Thoracic aorta (tissue), 2 donors: ENCODE measurements around the gene MDFI. TPM values are rescaled to one million over a fixed set of nuclear protein-coding genes. Genes with fewer than 3 reads are reported as not detected.

Experiments used
- ATAC-seq: fragments of 150-250 bp; one replicate; pipeline ENCODE4 v1.8.0; 2017; ENCODE audit warnings: low read depth; ENCODE audit not compliant: insufficient number of reproducible peaks, low FRiP score
- DNase-seq: peaks from one replicate; pipeline ENCODE4 v3.0.0-alpha.2; 2020; ENCODE audit warnings: low spot score
- H3K27ac ChIP-seq, 2 donors: fragments of 200-600 bp; sonication (generic); 1 replicate in 1 of 2; 2 replicates in 1 of 2; pipeline ENCODE4 v1.5.1; 2016; ENCODE audit warnings: mild to moderate bottlenecking in 2 of 2, moderate library complexity in 2 of 2
- H3K27me3 ChIP-seq: fragments of 200-600 bp; sonication (generic); replicated peaks from 2 replicates; pipeline ENCODE4 v1.6.0; 2016; ENCODE audit warnings: mild to moderate bottlenecking; ENCODE audit not compliant: insufficient read depth
- H3K36me3 ChIP-seq: fragments of 200-600 bp; sonication (generic); one replicate; pipeline ENCODE4 v1.5.1; 2016
- H3K4me1 ChIP-seq, 2 donors: fragments of 200-600 bp; sonication (generic); 1 replicate in 1 of 2; 2 replicates in 1 of 2; pipeline versions ENCODE4 v1.5.1 to v1.6.0; 2016; ENCODE audit warnings: low read depth in 2 of 2, mild to moderate bottlenecking in 1 of 2; ENCODE audit not compliant: control insufficient read depth in 1 of 2
- H3K4me3 ChIP-seq: fragments of 200-600 bp; sonication (generic); 2 replicates; pipeline ENCODE4 v1.5.1; 2016; ENCODE audit warnings: mild to moderate bottlenecking
- H3K9me3 ChIP-seq: fragments of 200-600 bp; sonication (generic); 2 replicates; pipeline ENCODE4 v1.5.1; 2016
- total RNA-seq, 2 donors: library from RNA; depleted of rRNA; stranded (reverse); fragments of >200 nt; gene quantifications; one replicate each; pipeline versions ENCODE4 v1.1.0 to v1.2.3, GENCODE V29; 2016
- TF ChIP-seq, protein P1 (sequence below): fragments of 200-600 bp; sonication (generic); IDR thresholded peaks from one replicate; pipeline ENCODE4 v1.5.1; 2019; ENCODE audit warnings: antibody characterized with exemption

The MDFI gene
- total RNA-seq, 2 donors from 2014 or later: 5.1 to 10.3 TPM

DNA sequence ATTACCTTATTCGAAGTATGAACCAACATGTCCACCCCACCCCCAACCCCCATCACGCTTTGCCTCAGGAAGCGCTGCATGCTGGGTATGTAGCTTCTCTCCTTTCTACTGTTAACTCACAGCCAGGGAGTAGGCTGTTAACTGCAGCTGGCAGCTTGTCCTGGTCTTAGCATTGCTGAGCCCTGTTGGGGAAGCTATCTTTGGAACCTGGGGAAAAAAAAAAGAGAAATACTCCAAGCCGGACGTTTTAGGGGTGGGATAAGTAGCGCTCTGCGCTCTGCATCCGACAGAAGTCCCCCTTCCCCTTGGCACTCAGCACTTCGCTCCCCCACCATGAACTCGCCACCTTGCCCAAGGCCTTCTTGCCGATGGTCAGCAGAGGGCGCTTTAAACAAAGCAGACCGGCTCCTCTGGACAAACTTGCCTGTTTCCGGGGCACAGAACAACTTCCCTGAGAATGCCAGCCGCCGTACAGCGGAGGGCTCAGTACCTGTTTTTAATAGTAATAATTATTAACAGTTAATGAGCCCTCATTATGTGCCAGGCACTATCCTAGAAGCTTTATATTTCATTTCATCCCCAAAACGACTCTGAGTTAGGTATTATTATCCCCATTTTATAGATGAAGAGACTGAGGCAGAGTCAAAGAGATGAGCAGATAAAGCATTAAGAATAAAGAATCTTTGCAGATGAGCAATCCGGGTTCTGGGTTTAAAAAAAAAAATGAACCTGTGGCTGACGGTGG lies 35.2 kb upstream of the MDFI start:
- ATAC-seq: peak; percentile 68
- Histone ChIP-seq H3K4me1 (peaks cover 0 to 8% of the 10 kb centered on the region in 2 donors), H3K4me3 (peak overlapping the region; percentile 6), H3K36me3 (peaks cover 10% of the 10 kb centered on the region), H3K9me3 (no peaks in the 10 kb centered on the region), H3K27ac (no peak overlapping the region), H3K27me3 (no peaks in the 10 kb centered on the region)
- DNase-seq: peak; percentile 35
- TF ChIP-seq, protein P1, sequence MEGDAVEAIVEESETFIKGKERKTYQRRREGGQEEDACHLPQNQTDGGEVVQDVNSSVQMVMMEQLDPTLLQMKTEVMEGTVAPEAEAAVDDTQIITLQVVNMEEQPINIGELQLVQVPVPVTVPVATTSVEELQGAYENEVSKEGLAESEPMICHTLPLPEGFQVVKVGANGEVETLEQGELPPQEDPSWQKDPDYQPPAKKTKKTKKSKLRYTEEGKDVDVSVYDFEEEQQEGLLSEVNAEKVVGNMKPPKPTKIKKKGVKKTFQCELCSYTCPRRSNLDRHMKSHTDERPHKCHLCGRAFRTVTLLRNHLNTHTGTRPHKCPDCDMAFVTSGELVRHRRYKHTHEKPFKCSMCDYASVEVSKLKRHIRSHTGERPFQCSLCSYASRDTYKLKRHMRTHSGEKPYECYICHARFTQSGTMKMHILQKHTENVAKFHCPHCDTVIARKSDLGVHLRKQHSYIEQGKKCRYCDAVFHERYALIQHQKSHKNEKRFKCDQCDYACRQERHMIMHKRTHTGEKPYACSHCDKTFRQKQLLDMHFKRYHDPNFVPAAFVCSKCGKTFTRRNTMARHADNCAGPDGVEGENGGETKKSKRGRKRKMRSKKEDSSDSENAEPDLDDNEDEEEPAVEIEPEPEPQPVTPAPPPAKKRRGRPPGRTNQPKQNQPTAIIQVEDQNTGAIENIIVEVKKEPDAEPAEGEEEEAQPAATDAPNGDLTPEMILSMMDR: peak; percentile 81

DNA sequence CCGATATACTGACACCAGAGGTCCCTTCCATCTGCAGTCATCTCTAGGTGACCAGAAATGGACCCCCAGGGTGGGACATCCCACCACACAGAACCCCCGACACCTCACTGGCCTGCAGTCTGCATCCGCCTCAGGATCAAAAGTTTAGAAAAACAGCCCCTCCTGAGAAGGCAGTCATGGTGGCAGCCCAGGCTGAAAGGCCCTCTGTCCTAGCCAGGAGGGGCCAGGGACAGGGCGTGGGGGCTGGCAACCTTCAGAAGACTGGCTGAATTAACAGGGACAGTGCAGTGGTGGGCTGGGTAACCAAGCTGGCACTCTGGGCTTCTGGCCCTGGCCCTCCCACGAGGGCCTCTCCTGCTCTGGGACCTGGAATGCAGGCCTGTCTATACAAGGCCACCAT lies 34.3 kb upstream of the MDFI start:
- peaks cover 2% of the 10 kb centered on the region for H3K36me3 ChIP-seq
- ATAC-seq (no peak), DNase-seq (no peak)
- H3K27me3 ChIP-seq: no peaks in the 10 kb centered on the region
- no peak overlapping the region for H3K4me3 ChIP-seq
- peaks cover 0 to 8% of the 10 kb centered on the region in 2 donors for H3K4me1 ChIP-seq
- H3K9me3 ChIP-seq: no peaks in the 10 kb centered on the region
- TF ChIP-seq, protein P1: no peak
- H3K27ac ChIP-seq: no peak overlapping the region

DNA sequence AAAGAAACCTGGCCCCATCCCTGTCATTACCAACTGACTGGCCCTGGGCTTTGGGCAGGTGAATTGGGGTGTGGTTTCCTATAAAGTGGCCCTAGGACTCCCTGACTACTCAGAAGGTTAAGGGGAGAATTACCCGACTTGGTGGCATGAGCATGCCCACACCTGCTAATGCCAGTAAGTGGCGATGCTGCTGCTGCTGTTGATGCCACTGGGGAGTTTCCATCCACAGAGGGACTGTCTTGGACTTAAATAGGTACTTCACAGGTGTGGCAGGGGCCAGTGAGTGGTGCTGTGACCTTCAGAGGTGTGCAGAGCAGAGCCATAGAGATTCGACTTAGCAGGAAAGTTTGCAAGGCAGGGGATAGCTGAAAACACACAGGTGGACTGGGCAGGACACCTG lies 32.6 kb upstream of the MDFI start:
- DNase-seq: no peak
- TF ChIP-seq, protein P1: no peak
- Histone ChIP-seq H3K4me3 (no peak overlapping the region), H3K4me1 (peaks cover 0 to 8% of the 10 kb centered on the region in 2 donors), H3K27me3 (no peaks in the 10 kb centered on the region), H3K27ac (no peak overlapping the region), H3K9me3 (no peaks in the 10 kb centered on the region), H3K36me3 (no peaks in the 10 kb centered on the region)
- no peak for ATAC-seq

DNA sequence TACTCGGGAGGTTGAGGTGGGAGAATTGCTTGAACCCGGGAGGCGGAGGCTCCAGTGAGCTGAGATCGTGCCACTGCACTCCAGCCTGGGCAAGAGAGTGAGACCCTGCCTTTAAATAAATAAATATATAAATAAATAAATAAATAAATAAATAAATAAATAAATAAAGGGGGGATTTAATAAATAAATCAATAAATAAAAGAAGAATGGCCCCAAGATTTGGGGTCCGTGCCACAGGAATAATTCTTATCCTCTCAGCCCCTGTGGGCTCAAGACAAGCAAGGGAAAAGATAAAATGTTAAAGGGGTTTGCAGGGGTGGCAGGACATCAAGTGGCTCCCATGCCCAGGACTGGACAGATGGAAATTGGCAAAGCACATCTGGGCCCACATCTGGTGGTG lies 31.2 kb upstream of the MDFI start:
- TF ChIP-seq, protein P1: no peak
- H3K27ac ChIP-seq: no peak overlapping the region
- H3K36me3 ChIP-seq: no peaks in the 10 kb centered on the region
- H3K4me3 ChIP-seq: no peak overlapping the region
- ATAC-seq: no peak
- no peaks in the 10 kb centered on the region for H3K9me3 ChIP-seq
- H3K4me1 ChIP-seq: peaks cover 0 to 8% of the 10 kb centered on the region in 2 donors
- DNase-seq: no peak
- H3K27me3 ChIP-seq: no peaks in the 10 kb centered on the region

DNA sequence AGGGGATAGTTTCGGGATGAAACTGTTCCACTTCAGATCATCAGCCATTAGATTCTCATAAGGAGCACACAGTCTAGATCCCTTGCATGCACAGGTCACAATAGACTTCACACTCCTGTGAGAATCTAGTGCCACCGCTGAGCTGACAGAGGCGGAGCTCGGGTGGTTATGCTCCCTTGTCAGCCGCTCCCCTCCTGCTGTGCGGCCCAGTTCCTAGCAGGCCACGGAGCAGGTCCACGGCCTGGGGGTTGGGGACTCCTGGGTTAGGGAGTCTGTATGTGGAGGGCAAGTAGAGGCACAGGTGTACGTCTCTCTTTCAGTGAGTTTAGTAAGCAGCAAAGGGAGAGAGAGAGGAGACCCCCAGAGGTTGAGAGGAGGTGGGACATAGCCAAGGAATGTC lies 30.5 kb upstream of the MDFI start:
- TF ChIP-seq, protein P1: no peak
- H3K27ac ChIP-seq: no peak overlapping the region
- H3K9me3 ChIP-seq: no peaks in the 10 kb centered on the region
- H3K36me3 ChIP-seq: no peaks in the 10 kb centered on the region
- no peak for ATAC-seq
- peaks cover 0 to 3% of the 10 kb centered on the region in 2 donors for H3K4me1 ChIP-seq
- no peak overlapping the region for H3K4me3 ChIP-seq
- no peaks in the 10 kb centered on the region for H3K27me3 ChIP-seq
- DNase-seq: no peak
